Amniotic epithelial cell (primary cell): ENCODE data around the gene ARHGAP26.

Experiments
- DNase-seq: peaks from one replicate; pipeline ENCODE4 v3.0.0-alpha.2; 2010; ENCODE audit warnings: low read depth

ARHGAP26 gene

GRCh38 chr5:142852416-142853198 lies 82.4 kb downstream of the ARHGAP26 start:
- DNase-seq: no peak

- no peak for DNase-seq
These were observed 83.5 kb downstream of the ARHGAP26 start for GRCh38 chr5:142853682-142854081.

- DNase-seq: no peak
These were observed 86.1 kb downstream of the ARHGAP26 start for GRCh38 chr5:142856269-142856782.

GRCh38 chr5:142857405-142857804 lies 87.2 kb downstream of the ARHGAP26 start:
- no peak for DNase-seq

DNA sequence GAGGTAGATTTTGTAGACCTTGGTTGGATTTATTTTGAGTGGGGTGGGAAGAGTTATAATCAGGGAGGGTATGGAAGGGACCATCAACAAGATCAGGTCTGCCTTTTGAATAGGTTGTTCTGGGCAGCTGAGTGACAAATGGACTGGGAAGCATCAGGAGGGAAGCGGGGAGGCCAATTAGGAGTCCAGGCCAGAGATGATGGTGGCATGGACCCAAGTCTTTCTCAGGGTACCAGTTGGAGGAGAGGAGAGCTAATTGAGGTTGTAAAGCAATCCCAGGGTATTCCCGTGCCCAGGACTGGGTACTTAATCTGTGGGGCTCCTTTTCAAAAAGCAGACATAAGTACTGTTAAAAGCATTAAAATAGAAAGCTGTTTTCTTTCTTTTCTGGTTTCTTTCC lies 88.9 kb downstream of the ARHGAP26 start:
- no peak for DNase-seq

GRCh38 chr5:142860270-142860669 lies 90.1 kb downstream of the ARHGAP26 start:
- DNase-seq: no peak

DNA sequence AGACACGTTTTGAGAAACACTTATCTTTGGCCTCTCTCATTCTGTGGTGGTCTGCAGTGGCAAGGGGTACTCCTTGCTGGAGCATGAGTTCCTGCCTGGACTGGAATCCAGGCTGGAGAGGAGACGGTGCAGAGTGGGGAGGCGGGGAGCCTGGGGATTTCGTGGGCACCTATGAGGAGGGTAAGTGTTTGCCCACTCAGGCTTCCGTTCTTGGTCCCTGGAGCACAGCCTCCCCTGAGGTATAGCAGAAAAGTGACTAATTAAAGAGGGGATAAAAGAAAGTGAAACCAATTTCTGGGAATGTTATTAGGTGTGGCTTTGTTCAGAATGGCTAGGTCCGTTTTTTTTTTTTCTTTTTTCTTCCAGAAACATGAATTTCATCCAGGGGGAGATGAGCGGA lies 90.8 kb downstream of the ARHGAP26 start:
- no peak for DNase-seq

DNA sequence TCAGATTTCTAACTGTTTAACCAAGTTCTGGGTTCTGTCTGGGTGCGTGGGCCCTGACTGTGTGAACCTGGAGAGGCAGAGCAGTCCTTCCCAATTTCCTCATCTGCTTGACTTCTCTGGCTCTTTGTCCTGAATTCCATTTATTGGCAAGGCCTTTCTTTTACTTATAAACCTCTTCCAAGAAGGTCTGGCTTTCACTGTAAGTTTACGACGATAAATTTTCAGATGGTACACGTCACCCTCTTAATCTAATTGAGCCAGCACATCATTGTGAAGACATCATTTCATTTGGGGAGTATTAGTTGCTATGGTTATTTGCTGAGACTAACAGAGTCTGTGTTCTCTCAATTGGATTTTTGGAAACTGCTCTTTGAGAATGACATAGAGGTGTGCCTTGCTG lies 92.4 kb downstream of the ARHGAP26 start:
- no peak for DNase-seq

DNA sequence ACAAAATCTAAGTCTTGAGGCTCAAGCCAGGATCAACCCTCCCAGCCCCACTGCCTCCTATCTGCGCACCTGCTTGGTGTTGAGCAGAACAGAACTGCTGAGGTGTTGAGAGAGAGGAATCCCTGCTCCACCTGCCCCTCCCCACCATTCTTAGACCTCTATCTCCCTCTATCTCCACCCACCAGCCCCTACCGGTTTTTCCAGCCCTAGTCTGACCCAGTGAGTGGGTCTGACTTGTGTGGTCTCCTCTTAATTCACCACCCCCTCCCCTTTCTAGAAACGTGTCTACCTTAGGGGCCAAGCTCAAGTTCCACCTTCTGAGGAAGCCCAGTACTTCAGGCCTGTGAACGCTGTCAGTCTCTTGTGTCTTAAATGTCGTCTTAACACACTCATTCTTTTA lies 93.7 kb downstream of the ARHGAP26 start:
- DNase-seq: no peak

- DNase-seq: no peak
These were observed 94.4 kb downstream of the ARHGAP26 start for GRCh38 chr5:142864290-142865260.

- no peak for DNase-seq
These were observed 95.5 kb downstream of the ARHGAP26 start for GRCh38 chr5:142865631-142866030.

DNA sequence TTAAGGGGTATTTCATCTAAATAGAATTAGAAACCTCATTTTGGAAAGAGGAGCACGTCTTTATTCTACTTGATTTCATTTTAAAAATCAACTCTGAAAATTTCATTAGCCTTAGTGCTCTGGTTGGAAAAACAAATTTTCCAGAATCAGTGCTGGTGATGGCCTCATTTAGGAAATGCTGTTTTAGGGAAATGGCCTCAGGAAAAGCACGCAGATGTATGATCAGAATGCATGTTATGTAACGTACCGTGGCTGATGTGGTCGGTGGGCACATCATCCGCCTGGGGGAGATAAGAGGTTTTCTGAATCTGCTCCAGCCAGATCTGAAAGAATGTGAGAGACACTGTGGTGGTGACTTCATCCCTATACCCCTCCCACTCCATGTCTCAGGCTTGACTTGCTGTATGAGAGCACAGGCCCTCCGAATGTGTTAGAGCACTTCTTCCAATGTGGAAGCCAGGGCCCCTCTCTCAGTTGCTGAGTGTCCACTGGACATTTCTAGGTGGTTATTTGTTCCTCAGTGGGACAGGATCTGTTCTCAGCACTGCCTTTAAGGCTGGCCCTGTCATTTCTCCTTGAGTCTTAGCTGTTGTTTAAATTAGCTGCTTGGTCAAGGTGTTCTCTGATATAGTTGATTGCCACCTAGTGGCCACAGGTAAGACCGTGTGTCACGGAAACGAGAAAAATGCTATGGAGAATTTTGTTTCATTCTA lies 96.5 kb downstream of the ARHGAP26 start:
- DNase-seq: peak; percentile 60

DNA sequence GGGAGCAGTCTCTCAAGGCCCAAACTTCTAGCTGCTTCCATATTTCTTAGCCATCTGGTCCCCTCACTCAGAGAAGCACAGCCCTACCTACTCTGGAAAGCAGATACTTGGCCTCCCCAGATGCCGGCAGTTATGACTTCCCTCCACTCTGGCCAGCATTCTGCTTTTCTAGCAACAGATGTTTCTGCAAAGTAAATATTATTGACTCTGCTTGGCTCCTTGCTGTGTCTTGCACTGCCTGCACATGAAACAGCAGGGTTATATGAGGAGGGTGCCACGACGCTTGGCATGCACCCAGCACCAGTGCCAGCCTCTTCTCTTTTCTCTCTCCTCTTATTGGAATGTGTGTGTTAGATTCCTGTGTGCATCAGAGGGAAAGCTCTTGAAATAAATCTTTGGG lies 99.7 kb downstream of the ARHGAP26 start:
- DNase-seq: no peak

DNA sequence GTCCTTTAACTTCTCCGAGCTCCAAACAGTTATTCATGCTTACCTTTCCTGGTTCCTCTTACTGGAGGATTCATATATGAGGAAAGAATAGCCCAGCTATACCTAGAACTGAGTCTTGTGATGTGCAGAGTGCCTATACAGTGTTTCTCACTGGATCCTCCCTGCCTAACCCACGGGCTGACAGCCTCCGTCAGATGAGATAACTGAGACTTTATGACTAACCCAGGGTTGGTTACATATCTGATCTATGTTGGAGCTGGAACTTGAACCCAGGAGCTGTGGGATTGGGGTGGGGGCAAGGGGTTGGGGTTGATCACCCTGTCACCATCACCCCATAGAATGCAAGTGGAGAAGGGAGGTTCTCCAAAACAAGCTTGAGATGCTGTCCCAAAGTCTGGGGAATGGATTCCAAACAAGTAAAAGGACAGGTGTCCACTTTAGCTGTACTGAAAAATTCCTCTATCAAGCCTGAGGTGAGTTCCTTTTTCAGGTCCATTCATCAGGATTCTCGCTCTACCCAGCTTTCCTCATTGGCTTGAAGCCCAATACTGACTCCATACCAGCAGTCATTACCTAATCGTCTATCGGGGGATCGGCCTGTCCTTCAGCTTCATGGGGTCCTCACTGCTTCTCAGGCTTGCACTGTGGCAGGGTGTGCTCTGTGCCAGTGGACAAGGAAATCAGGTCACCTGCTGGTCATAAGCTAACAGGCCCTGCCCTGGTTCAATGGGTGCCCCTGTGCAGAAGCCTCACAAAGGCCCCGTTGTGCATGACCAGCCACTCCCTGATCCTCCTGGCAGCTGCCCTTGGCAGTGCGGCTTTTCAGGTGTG lies 100.6 kb downstream of the ARHGAP26 start:
- DNase-seq: no peak

- no peak for DNase-seq
These were observed 101.4 kb downstream of the ARHGAP26 start for GRCh38 chr5:142871363-142872193.

DNA sequence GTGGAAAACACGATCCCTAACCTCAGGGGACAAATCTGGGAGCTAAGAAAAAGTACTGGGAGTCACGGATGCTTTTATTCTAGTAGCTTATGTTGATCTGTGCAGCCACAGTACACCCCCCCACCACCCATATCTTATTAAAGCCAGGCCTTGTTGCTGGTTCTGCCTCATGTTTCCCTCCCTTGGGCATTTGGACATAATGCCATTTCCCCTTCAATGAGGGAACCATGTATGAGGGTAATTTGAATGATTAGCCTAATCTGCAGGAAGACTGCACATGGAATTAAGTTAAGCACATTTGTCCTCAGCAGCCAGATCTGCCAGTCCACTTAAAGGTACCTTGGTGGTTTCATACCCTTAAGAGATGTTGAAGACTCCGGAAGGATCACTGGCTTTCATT lies 102.0 kb downstream of the ARHGAP26 start:
- DNase-seq: no peak

GRCh38 chr5:142872795-142873194 lies 102.6 kb downstream of the ARHGAP26 start:
- DNase-seq: peak; percentile 25

DNA sequence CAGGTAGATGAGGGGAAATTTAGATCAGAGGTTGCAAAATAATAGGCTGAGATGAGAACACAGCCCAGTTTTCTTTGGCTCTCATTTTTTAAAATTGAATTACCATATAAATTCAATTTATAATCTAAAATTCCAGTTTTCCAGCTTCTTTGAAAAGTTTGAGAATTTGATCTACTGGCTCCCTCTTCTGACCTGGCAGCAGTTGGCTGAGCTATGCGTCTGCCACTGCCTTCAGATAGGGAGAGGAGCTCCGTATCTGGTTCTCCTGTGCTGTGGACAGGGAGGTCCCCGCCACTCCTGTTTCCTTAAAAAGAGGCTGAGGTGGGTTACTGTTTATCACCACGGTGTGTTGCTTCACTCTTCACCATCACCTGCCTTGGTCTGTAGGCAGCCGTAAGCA lies 103.7 kb downstream of the ARHGAP26 start:
- no peak for DNase-seq

GRCh38 chr5:142874540-142874939 lies 104.4 kb downstream of the ARHGAP26 start:
- peak; percentile 47 for DNase-seq

DNA sequence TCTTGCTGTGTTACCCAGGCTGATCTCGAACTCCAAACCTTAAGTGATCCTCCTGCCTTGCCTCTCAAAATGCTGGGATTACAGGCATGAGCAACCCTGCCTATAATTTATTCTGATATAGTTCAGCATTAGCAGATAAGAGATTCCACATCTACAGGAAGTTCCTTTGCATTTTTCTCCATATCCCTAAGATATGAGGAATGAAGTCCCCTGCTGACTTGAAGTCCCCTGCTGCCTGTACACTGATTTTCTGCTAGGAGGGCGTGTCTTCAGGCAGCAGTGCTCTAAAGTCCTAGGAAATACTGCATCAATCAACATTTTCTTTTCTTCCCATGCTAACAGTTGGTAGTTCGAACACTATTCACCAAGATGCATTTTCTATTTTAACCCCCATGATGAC lies 105.8 kb downstream of the ARHGAP26 start:
- no peak for DNase-seq
